Suprapubic skin (tissue), 4 donors: ENCODE data around the gene MED13L.

ENCODE experiments used
- CTCF ChIP-seq, 2 donors: fragments of 200-600 bp in 1 of 2; fragments of 450-650 bp in 1 of 2; sonication (generic) in 1 of 2; IDR thresholded peaks; one replicate each; pipeline ENCODE4 v1.5.1; 2016 to 2019; ENCODE audit warnings: antibody characterized with exemption in 2 of 2, mild to moderate bottlenecking in 1 of 2, moderate library complexity in 1 of 2
- POLR2A ChIP-seq, 2 donors: fragments of 450-650 bp; IDR thresholded peaks; one replicate each; pipeline ENCODE4 v1.6.1; 2017; ENCODE audit warnings: antibody characterized with exemption in 2 of 2, mild to moderate bottlenecking in 2 of 2, moderate library complexity in 2 of 2
- POLR2AphosphoS5 ChIP-seq, 3 donors: sonication (generic); formaldehyde crosslinking; IDR thresholded peaks; one replicate each; pipeline ENCODE4 v1.6.1; 2017; ENCODE audit warnings: antibody characterized with exemption in 3 of 3

- no peak for TF ChIP-seq CTCF (IDR thresholded peaks at IDR 0.05)
- no peak for TF ChIP-seq POLR2AphosphoS5 (IDR thresholded peaks at IDR 0.05)
- TF ChIP-seq POLR2A (IDR thresholded peaks at IDR 0.05) = no peak
Observed at GRCh38 chr12:116087399-116087798, 190.1 kb downstream of the MED13L start.
